ENCODE data around the gene ELF2.
A peak's percentile ranks its signal among the peaks of the same experiment; 100 is the strongest.
"Not testable (repeated sequence)": the region's sequence is repeated elsewhere in the genome, so short reads cannot be mapped to it uniquely, and the experiment has no call there.

ELF2 gene

DNA sequence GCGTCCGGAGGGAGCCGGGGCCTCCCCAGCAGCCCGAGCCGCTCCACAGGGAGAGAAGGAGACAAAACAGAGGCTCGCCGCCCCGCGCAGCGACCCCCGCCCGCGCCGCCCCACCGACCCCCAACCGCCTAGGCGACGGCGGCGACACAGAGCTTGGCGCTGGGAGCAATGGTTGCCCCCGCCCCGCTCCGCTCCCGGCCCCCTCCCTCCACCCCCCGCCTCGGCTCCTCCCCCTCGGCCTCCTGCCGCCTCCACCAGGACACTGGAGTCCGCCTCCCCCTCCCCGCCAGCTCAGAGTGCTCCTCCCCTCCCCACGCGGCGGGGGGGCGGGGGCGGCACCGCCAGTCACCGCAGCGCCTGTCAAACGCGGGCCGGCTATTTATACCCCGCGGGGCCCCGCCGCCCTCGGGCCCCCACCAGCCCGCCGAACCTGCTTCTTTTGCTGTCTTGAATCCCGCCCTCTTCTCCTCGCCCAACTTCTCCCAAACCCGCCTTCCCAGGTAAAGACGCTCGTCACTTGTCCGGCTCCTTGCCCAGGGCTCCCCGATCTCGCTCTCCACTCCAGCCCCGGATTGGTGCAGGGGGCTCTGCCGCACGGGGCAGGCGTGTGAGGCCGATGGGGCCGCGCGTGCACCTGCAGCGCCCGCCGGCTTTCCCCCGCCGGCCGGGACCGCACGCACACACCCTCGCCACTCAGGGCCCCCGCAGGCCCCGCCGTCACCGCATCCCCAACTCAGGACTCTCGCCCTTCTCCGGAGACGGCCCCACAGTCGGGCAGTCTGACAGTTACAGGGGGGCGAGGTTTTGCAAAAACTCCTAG is at the start of gene ELF2:
ELF2 (minus strand) TSS at position 170 of the 820 bp plus-strand sequence. CDS start 39,517 bp downstream, outside the sequence.
- DNase-seq (ENCODE audit: low spot score): peak; percentile 93
- in situ Hi-C loops (cut with MboI; ENCODE audit: low pct_unique_long_range_greater_than_20kb, low sequenced_read_pairs, unreplicated experiment): no loop called here
- TF ChIP-seq CTCF (IDR thresholded peaks at IDR 0.05; ENCODE audit: extremely low read depth, insufficient read depth, missing control alignments): no peak

GRCh38 chr4:139223682-139224317 is 46.8 kb upstream of the ELF2 start:
- DNase-seq (ENCODE audit: low spot score): no peak

GRCh38 chr4:139222215-139222614 is 45.2 kb upstream of the ELF2 start:
- TF ChIP-seq CTCF (IDR thresholded peaks at IDR 0.05; ENCODE audit: extremely low read depth, insufficient read depth, missing control alignments): no peak
- DNase-seq (ENCODE audit: low spot score): no peak
- in situ Hi-C loops (cut with MboI; ENCODE audit: low pct_unique_long_range_greater_than_20kb, low sequenced_read_pairs, unreplicated experiment): no loop called here

More at GRCh38 chr4:139223682-139224317, 46.8 kb upstream of the ELF2 start:
- no peak for TF ChIP-seq CTCF (IDR thresholded peaks at IDR 0.05; ENCODE audit: extremely low read depth, insufficient read depth, missing control alignments)
- in situ Hi-C loops (cut with MboI; ENCODE audit: low pct_unique_long_range_greater_than_20kb, low sequenced_read_pairs, unreplicated experiment): no loop called here

DNA sequence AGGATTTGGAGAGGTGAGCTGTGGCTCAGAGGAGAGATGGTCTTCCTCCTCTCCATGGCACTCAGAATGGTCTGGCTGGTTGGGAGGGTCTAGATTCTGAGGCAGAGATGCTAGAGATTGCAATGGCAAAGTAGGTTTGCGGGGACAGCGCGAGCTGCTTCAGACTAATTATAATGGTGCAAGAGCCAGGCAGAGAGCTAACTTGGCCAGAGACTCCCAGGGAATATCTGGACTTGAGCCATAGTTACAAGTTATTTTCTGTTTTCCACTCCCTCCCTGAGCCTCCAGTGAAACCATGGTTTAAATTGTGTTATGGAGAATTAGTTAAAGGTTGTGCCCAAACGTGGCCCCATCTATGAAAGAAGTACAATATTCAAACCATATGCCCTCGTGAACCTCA is 44.7 kb upstream of the ELF2 start:
- in situ Hi-C loops (cut with MboI; ENCODE audit: low pct_unique_long_range_greater_than_20kb, low sequenced_read_pairs, unreplicated experiment): no loop called here
- TF ChIP-seq CTCF (IDR thresholded peaks at IDR 0.05; ENCODE audit: extremely low read depth, insufficient read depth, missing control alignments): no peak
- no peak for DNase-seq (ENCODE audit: low spot score)

- no peak for TF ChIP-seq CTCF (IDR thresholded peaks at IDR 0.05; ENCODE audit: extremely low read depth, insufficient read depth, missing control alignments)
- in situ Hi-C loops (cut with MboI; ENCODE audit: low pct_unique_long_range_greater_than_20kb, low sequenced_read_pairs, unreplicated experiment): no loop called here
- no peak for DNase-seq (ENCODE audit: low spot score)
Measured at GRCh38 chr4:139219450-139220055, 42.5 kb upstream of the ELF2 start.

DNA sequence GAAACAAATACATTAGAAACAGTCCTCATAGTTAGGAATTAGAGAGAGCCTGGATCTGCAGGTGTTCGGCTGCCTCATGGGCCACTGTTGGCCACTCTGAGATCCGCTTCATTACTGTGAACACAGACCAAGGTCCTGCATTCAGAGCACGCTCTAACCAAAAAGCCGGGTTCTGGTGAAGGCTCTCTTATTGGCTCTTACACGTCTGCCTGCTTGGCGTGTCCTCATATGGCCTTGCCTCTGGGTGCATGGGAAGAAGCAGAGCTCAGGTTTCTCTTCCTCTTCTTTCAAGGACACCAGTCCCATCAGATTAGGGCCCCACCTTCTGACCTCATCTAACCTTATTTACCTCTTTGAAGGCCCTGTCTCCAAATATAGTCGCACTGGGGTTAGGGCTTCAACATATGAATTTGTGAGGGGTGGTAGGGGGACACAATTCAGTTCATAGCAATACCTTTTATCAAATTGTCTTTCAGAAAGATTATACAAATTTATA is 37.1 kb upstream of the ELF2 start:
- in situ Hi-C loops (cut with MboI; ENCODE audit: low pct_unique_long_range_greater_than_20kb, low sequenced_read_pairs, unreplicated experiment): no loop called here
- DNase-seq (ENCODE audit: low spot score): peak; percentile 64
- TF ChIP-seq CTCF (IDR thresholded peaks at IDR 0.05; ENCODE audit: extremely low read depth, insufficient read depth, missing control alignments): no peak

DNA sequence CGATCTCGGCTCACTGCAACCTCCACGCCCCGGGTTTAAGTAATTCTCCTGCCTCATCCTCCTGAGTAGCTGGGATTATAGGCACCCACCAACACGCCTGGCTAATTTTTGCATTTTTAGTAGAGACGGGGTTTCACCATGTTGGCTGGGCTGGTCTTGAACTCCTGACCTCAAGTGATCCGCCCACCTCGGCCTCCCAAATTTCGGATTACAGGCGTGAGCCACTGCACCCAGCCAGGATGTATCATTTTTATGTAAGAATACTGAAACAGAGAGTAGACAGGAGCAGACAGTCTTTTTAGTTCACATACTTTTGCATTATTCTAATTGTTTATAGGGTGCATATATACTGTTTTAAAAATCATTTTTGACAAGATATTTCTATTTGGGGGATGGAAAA is 36.6 kb upstream of the ELF2 start:
- in situ Hi-C loops (cut with MboI; ENCODE audit: low pct_unique_long_range_greater_than_20kb, low sequenced_read_pairs, unreplicated experiment); DNase-seq (ENCODE audit: low spot score): not testable (repeated sequence)
